Mucosa of descending colon (tissue), 3 donors: ENCODE results near the gene MARK4. TPM values are rescaled to one million over a fixed set of nuclear protein-coding genes. Genes with fewer than 3 reads are reported as not detected.

ENCODE experiments used
- ATAC-seq: fragments of 200-7000 bp; cut with Tn5 transposase; one replicate; pipeline ENCODE4 v1.9.1; 2020; ENCODE audit warnings: mild to moderate bottlenecking, moderate library complexity
- DNase-seq, 3 donors: peaks; one replicate each; pipeline ENCODE4 v3.0.0-alpha.2; 2020
- H3K36me3 ChIP-seq: fragments of 200-600 bp; one replicate; pipeline ENCODE4 v1.8.0; 2021; ENCODE audit warnings: low read depth, mild to moderate bottlenecking
- H3K4me1 ChIP-seq: fragments of 200-600 bp; one replicate; pipeline ENCODE4 v1.8.0; 2021; ENCODE audit warnings: low read depth, mild to moderate bottlenecking
- H3K4me3 ChIP-seq: fragments of 200-600 bp; one replicate; pipeline ENCODE4 v1.8.0; 2021; ENCODE audit warnings: mild to moderate bottlenecking
- H3K9me3 ChIP-seq: fragments of 200-600 bp; one replicate; pipeline ENCODE4 v1.8.0; 2021; ENCODE audit warnings: mild to moderate bottlenecking
- CTCF ChIP-seq: fragments of 200-600 bp; IDR thresholded peaks from one replicate; pipeline ENCODE4 v1.8.0; 2022; ENCODE audit warnings: antibody characterized with exemption, mild to moderate bottlenecking
- intact Hi-C, 2 donors: fragments of 100-400 bp; cut with DNase I in 1 of 2; cut with micrococcal nuclease in 1 of 2; formaldehyde crosslinking; loops; one replicate each; pipeline versions ENCODE4 v1.11.0 to v1.11.1; 2022; cut with DNase I, micrococcal nuclease
- total RNA-seq, 3 donors: library from RNA; stranded (reverse); fragmentation: NEBNext Ultra II Directional in 2 of 3; extraction: Animal tissue kit (Norgen Biotek cat#: 25700) in 2 of 3; gene quantifications; one replicate each; pipeline versions ENCODE4 v1.2.1 to v1.2.4, GENCODE V29; 2021 to 2023
- donor health status: DM: no; HTN: no; CAD: no; lungs with moderate emphysema.
- donor health status: DM: no; HTN: no; CAD: no.
- donor health status: DM: no; HTN: yes; CAD: no.

The MARK4 gene
- total RNA-seq, 3 donors from 2014 or later, result 15.7 to 34.6 (median 17.0) TPM

GRCh38 chr19:45276284-45276687 is 25.2 kb downstream of the MARK4 start:
- no peak for TF ChIP-seq CTCF
- DNase-seq (no peak), ATAC-seq (no peak)
- intact Hi-C loops, result no loop called here
- no peaks in the 10 kb centered on the region for H3K36me3 ChIP-seq
- no peaks in the 10 kb centered on the region for H3K4me1 ChIP-seq
- no peak overlapping the region for H3K4me3 ChIP-seq
- H3K9me3 ChIP-seq, result no peaks in the 10 kb centered on the region

- intact Hi-C loops, result no loop called here
- TF ChIP-seq CTCF, result no peak
- no peaks in the 10 kb centered on the region for H3K9me3 ChIP-seq
- no peaks in the 10 kb centered on the region for H3K4me1 ChIP-seq
- DNase-seq (no peak), ATAC-seq (no peak)
- H3K36me3 ChIP-seq, result no peaks in the 10 kb centered on the region
- no peak overlapping the region for H3K4me3 ChIP-seq
Measured at GRCh38 chr19:45278087-45278486, 27.0 kb downstream of the MARK4 start.

DNA sequence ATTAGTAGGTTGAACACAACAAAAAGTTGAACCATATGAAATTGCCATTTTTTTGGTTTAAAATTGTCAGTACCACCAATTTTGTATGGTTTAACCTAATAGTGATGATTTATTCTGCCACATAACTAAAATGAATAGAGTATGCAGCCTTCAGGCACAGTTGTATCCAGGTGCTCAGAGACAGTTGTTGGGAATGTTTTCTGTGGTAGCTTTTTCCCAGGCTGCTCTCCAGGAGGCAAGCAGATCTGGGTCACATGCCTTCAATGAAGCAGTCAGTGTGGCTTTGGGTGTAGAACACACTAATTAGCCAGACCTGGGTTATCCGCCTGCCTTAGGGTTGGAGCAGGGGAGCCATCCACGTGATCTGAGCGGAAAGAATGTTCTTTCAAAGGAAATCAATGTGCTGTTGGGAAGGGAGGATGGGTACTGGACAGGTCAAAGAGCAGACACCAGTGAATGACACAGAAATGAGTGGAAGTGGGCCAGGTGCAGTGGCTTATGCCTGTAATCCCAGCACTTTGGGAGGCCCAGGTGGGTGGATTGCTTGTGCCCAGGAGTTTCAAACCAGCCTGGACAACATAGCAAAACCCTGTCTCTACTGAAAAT is 28.6 kb downstream of the MARK4 start:
- DNase-seq (no peak), ATAC-seq (no peak)
- H3K4me1 ChIP-seq, result no peaks in the 10 kb centered on the region
- no peak for TF ChIP-seq CTCF
- H3K4me3 ChIP-seq, result no peak overlapping the region
- no peaks in the 10 kb centered on the region for H3K36me3 ChIP-seq
- intact Hi-C loops, result no loop called here
- H3K9me3 ChIP-seq, result no peaks in the 10 kb centered on the region

- intact Hi-C loops, result no loop called here
- no peaks in the 10 kb centered on the region for H3K36me3 ChIP-seq
- ATAC-seq, result no peak
Measured at GRCh38 chr19:45280471-45280961, 29.4 kb downstream of the MARK4 start.

GRCh38 chr19:45283443-45284033 is 32.5 kb downstream of the MARK4 start:
- intact Hi-C loops, result no loop called here
- H3K4me1 ChIP-seq, result no peaks in the 10 kb centered on the region
- H3K9me3 ChIP-seq, result no peaks in the 10 kb centered on the region
- ATAC-seq (no peak), DNase-seq (no peak)
- no peaks in the 10 kb centered on the region for H3K36me3 ChIP-seq
- H3K4me3 ChIP-seq, result no peak overlapping the region
- TF ChIP-seq CTCF, result no peak

More at GRCh38 chr19:45280471-45280961, 29.4 kb downstream of the MARK4 start:
- no peak for DNase-seq
- no peak for TF ChIP-seq CTCF
- H3K4me1 ChIP-seq, result no peaks in the 10 kb centered on the region
- no peak overlapping the region for H3K4me3 ChIP-seq
- no peaks in the 10 kb centered on the region for H3K9me3 ChIP-seq
